HL-60 (cell line): ENCODE results near the gene CARD9.

Experiments
- DNase-seq, 2 experiments: peaks; one replicate each; pipeline ENCODE4 v3.0.0-alpha.2; 2010 to 2020; ENCODE audit warnings: low read depth in 1 of 2, low spot score in 1 of 2
- H3K27ac ChIP-seq: fragments of 250-450 bp; sonication (Bioruptor Pico); replicated peaks from 2 replicates; pipeline ENCODE4 v1.5.1; 2020; ENCODE audit warnings: mild to moderate bottlenecking, moderate library complexity
- H3K27me3 ChIP-seq: fragments of 250-450 bp; sonication (Bioruptor Pico); 2 replicates; pipeline ENCODE4 v1.5.1; 2021; ENCODE audit warnings: mild to moderate bottlenecking, moderate library complexity; ENCODE audit not compliant: insufficient read depth, poor library complexity, severe bottlenecking
- H3K4me3 ChIP-seq: replicated peaks from 2 replicates; pipeline ENCODE4 v1.5.1; 2011; ENCODE audit warnings: mild to moderate bottlenecking, control low read depth, low read length; ENCODE audit not compliant: insufficient read depth
- CTCF ChIP-seq: IDR thresholded peaks from one replicate; pipeline ENCODE4 v1.5.1; 2011; ENCODE audit warnings: low read length, control low read depth, inconsistent platforms; ENCODE audit not compliant: insufficient read depth
- GABPA ChIP-seq: IDR thresholded peaks from 2 replicates; pipeline ENCODE4 v1.6.1; 2012; ENCODE audit warnings: low read depth
- POLR2AphosphoS5 ChIP-seq: IDR thresholded peaks from 2 replicates; pipeline ENCODE4 v1.6.1; 2012; ENCODE audit warnings: low read depth
- SPI1 ChIP-seq: IDR thresholded peaks from 2 replicates; pipeline ENCODE4 v1.6.1; 2012; ENCODE audit warnings: low read depth, mild to moderate bottlenecking, borderline replicate concordance
- TF ChIP-seq, protein P1 (sequence below): IDR thresholded peaks from 2 replicates; pipeline ENCODE4 v1.6.1; 2012; ENCODE audit warnings: low read depth; ENCODE audit not compliant: insufficient replicate concordance

CARD9 gene

GRCh38 chr9:136326761-136327303 lies 46.6 kb downstream of the CARD9 start:
- H3K4me3 ChIP-seq, result no peak overlapping the region
- no peak overlapping the region for H3K27ac ChIP-seq
- no peak for TF ChIP-seq SPI1
- TF ChIP-seq GABPA, result no peak
- no peak for DNase-seq
- H3K27me3 ChIP-seq, result peaks cover 21% of the 10 kb centered on the region

- H3K4me3 ChIP-seq, result no peak overlapping the region
- no peak for DNase-seq
- H3K27me3 ChIP-seq, result peaks cover 21% of the 10 kb centered on the region
- TF ChIP-seq CTCF (no peak), SPI1 (no peak), POLR2AphosphoS5 (no peak), GABPA (no peak)
- TF ChIP-seq, protein P1, sequence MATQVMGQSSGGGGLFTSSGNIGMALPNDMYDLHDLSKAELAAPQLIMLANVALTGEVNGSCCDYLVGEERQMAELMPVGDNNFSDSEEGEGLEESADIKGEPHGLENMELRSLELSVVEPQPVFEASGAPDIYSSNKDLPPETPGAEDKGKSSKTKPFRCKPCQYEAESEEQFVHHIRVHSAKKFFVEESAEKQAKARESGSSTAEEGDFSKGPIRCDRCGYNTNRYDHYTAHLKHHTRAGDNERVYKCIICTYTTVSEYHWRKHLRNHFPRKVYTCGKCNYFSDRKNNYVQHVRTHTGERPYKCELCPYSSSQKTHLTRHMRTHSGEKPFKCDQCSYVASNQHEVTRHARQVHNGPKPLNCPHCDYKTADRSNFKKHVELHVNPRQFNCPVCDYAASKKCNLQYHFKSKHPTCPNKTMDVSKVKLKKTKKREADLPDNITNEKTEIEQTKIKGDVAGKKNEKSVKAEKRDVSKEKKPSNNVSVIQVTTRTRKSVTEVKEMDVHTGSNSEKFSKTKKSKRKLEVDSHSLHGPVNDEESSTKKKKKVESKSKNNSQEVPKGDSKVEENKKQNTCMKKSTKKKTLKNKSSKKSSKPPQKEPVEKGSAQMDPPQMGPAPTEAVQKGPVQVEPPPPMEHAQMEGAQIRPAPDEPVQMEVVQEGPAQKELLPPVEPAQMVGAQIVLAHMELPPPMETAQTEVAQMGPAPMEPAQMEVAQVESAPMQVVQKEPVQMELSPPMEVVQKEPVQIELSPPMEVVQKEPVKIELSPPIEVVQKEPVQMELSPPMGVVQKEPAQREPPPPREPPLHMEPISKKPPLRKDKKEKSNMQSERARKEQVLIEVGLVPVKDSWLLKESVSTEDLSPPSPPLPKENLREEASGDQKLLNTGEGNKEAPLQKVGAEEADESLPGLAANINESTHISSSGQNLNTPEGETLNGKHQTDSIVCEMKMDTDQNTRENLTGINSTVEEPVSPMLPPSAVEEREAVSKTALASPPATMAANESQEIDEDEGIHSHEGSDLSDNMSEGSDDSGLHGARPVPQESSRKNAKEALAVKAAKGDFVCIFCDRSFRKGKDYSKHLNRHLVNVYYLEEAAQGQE, result no peak
- no peak overlapping the region for H3K27ac ChIP-seq
Observed at GRCh38 chr9:136326061-136326760, 47.3 kb downstream of the CARD9 start.

DNA sequence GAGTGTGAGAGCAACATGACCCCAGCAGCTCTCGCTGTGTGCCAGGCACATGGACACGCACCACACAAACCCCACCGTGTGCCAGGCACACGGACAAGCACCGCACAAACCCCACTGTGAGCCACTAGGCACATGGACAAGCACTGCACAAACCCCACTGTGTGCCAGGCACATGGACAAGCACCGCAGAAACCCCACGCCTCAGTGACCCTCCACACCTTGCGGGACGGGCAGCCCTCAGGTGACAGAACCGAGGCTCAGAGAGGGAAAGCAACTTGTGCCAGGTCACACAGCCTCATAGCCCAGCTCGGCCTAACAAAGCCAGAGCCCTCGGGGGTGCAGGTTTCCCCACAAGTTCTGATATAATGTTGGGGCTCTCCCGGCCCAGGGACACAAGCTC lies 48.1 kb downstream of the CARD9 start:
- Histone ChIP-seq H3K27me3 (peaks cover 21% of the 10 kb centered on the region), H3K4me3 (no peak overlapping the region), H3K27ac (no peak overlapping the region)
- DNase-seq, result no peak
- no peak for TF ChIP-seq POLR2AphosphoS5
- TF ChIP-seq, protein P1, result no peak
- no peak for TF ChIP-seq CTCF
- no peak for TF ChIP-seq GABPA
- no peak for TF ChIP-seq SPI1

DNA sequence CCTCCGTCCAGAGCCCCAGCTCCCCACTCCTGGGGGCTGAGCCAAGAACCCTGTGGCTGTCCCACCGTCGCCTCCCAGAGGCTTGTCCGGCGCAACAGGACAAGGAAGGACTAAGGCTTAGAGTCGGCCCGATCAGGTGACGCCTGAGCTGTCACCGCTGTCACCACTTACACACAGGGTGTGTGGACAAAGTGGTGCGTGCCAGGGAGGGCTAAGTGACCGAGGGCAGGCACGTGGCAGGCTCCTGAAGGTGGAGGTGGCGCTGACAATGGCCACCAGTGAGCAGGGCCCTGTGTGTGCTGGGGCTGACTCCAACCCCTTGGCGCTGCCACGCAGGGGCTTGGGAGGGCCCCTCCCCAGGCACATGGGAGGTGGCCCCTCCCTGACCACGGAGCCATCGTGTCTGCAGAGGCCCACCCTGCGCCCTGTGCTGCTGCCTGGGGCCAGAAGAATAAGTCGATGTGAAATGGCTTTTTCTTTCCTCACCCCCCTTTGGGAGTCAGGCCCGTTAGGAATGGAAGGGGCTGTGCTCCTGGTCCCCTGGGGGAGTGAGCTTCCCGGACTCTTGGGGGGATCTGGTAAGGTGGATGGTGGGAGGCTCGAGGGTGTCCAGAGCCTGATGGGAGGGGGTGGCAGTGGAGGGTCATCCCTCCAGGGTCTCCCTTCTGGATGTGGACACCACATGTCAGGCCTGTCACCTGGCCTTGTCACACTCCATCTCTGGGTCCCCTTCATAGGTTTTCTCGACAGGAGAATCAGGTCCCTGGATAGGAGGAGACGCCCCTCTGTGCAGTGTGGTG lies 48.8 kb downstream of the CARD9 start:
- peaks cover 21% of the 10 kb centered on the region for H3K27me3 ChIP-seq
- H3K27ac ChIP-seq, result no peak overlapping the region
- TF ChIP-seq SPI1 (no peak), POLR2AphosphoS5 (no peak), GABPA (no peak), CTCF (no peak)
- TF ChIP-seq, protein P1, result no peak
- DNase-seq, result no peak
- H3K4me3 ChIP-seq, result no peak overlapping the region
